K562 (cell line): ENCODE results near the gene HOXD12. TPM values are rescaled to one million over a fixed set of nuclear protein-coding genes. Genes with fewer than 3 reads are reported as not detected.

Experiments used
- AFF1 ChIP-seq, 2 experiments: fragments of 450-650 bp; IDR thresholded peaks; 2 replicates each; pipeline ENCODE4 v1.6.1; 2018; ENCODE audit warnings: mild to moderate bottlenecking in 2 of 2, low read depth in 1 of 2; ENCODE audit not compliant: partially characterized antibody in 2 of 2
- BRD4 ChIP-seq: fragments of 200-600 bp; sonication (generic); IDR thresholded peaks from 2 replicates; pipeline ENCODE4 v1.6.1; 2017; ENCODE audit warnings: inconsistent platforms
- CHD4 ChIP-seq: fragments of 200-600 bp; sonication (generic); IDR thresholded peaks from 3 replicates; pipeline ENCODE4 v1.6.1; 2012; ENCODE audit warnings: low read depth, mild to moderate bottlenecking, mixed read lengths, low read length, inconsistent platforms; ENCODE audit not compliant: insufficient read depth, insufficient replicate concordance, poor library complexity, severe bottlenecking
- NR2C1 ChIP-seq, 2 experiments: fragments of 450-650 bp; IDR thresholded peaks; 2 replicates each; pipeline ENCODE4 v1.6.1; 2017; ENCODE audit warnings: mild to moderate bottlenecking in 2 of 2, antibody characterized with exemption in 1 of 2, inconsistent platforms in 1 of 2, missing compliant biosample characterization in 1 of 2, missing genetic modification characterization in 1 of 2
- OTX1 ChIP-seq: fragments of 450-650 bp; formaldehyde crosslinking; IDR thresholded peaks from 2 replicates; pipeline ENCODE4 v1.4.0; 2022; ENCODE audit warnings: mild to moderate bottlenecking
- PHF21A ChIP-seq: fragments of 450-650 bp; IDR thresholded peaks from 2 replicates; pipeline ENCODE4 v1.6.1; 2017; ENCODE audit warnings: low read depth, borderline replicate concordance
- RBM25 ChIP-seq: fragments of 200-400 bp; formaldehyde crosslinking; IDR thresholded peaks from 2 replicates; pipeline ENCODE4 v1.6.1; 2018; ENCODE audit warnings: low read length, low read depth, moderate library complexity; ENCODE audit not compliant: severe bottlenecking
- TCF3 ChIP-seq: sonication (generic); formaldehyde crosslinking; IDR thresholded peaks from 2 replicates; pipeline ENCODE4 v1.4.0; 2020; ENCODE audit warnings: mild to moderate bottlenecking, missing genetic modification reagents
- TRIM28 ChIP-seq: fragments of 450-650 bp; IDR thresholded peaks from 2 replicates; pipeline ENCODE4 v1.6.1; 2017
- ZNF282 ChIP-seq: sonication (generic); formaldehyde crosslinking; IDR thresholded peaks from 2 replicates; pipeline ENCODE4 v1.8.1; 2023; ENCODE audit warnings: missing genetic modification reagents
- ZNF398 ChIP-seq: fragments of 250-450 bp; sonication (Bioruptor Pico); IDR thresholded peaks from 2 replicates; pipeline ENCODE4 v1.8.0; 2021; ENCODE audit warnings: moderate library complexity, mild to moderate bottlenecking, inconsistent platforms
- polyA plus RNA-seq, 8 experiments: library from polyadenylated mRNA; depleted of rRNA in 4 of 8; stranded (reverse) in 5 of 8; unstranded in 3 of 8; fragments of >200 nt; fragmentation: Nextera tagmentation in 2 of 8; fragmentation: Illumina TruSeq in 1 of 8; extraction: Ambion mirVana in 2 of 8; extraction: Trizol in 1 of 8; gene quantifications; 2 replicates each; pipeline versions ENCODE4 v1.2.1 to v1.2.3, GENCODE V29; 2011 to 2014; ENCODE audit warnings: inconsistent platforms in 1 of 8, missing spikeins in 1 of 8
- total RNA-seq, 7 experiments: library from RNA; depleted of rRNA in 6 of 7; stranded (reverse); fragments of >200 nt in 6 of 7; fragmentation: Illumina TruSeq in 2 of 7; extraction: Trizol in 2 of 7; gene quantifications; 2 replicates each; pipeline versions ENCODE4 v1.2.1 to v1.2.3, GENCODE V29; 2011 to 2021; ENCODE audit warnings: low replicate concordance in 1 of 7
- TF ChIP-seq, protein P1 (sequence below), 2 experiments: fragments of 450-650 bp; formaldehyde crosslinking in 1 of 2; IDR thresholded peaks; 2 replicates each; pipeline versions ENCODE4 v1.4.0 to v1.6.1; 2014 to 2020; ENCODE audit warnings: mild to moderate bottlenecking in 2 of 2, borderline replicate concordance in 1 of 2, low read depth in 1 of 2

HOXD12 gene
- total and polyA plus RNA-seq, 9 of the 15 experiments (the other 6 are each of a cell fraction or from before 2014, with no cell fraction given) = not detected

GRCh38 chr2:176140513-176141317 is 41.1 kb downstream of the HOXD12 start (continued):
- TF ChIP-seq, protein P1, sequence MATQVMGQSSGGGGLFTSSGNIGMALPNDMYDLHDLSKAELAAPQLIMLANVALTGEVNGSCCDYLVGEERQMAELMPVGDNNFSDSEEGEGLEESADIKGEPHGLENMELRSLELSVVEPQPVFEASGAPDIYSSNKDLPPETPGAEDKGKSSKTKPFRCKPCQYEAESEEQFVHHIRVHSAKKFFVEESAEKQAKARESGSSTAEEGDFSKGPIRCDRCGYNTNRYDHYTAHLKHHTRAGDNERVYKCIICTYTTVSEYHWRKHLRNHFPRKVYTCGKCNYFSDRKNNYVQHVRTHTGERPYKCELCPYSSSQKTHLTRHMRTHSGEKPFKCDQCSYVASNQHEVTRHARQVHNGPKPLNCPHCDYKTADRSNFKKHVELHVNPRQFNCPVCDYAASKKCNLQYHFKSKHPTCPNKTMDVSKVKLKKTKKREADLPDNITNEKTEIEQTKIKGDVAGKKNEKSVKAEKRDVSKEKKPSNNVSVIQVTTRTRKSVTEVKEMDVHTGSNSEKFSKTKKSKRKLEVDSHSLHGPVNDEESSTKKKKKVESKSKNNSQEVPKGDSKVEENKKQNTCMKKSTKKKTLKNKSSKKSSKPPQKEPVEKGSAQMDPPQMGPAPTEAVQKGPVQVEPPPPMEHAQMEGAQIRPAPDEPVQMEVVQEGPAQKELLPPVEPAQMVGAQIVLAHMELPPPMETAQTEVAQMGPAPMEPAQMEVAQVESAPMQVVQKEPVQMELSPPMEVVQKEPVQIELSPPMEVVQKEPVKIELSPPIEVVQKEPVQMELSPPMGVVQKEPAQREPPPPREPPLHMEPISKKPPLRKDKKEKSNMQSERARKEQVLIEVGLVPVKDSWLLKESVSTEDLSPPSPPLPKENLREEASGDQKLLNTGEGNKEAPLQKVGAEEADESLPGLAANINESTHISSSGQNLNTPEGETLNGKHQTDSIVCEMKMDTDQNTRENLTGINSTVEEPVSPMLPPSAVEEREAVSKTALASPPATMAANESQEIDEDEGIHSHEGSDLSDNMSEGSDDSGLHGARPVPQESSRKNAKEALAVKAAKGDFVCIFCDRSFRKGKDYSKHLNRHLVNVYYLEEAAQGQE (IDR thresholded peaks at IDR 0.05; ENCODE audit: borderline replicate concordance) = peak; percentile 91
- TF ChIP-seq, protein P1 (CRISPR knock-in tag; IDR thresholded peaks at IDR 0.05; ENCODE audit: low read depth) = no peak
- TF ChIP-seq NR2C1 (IDR thresholded peaks at IDR 0.05) (no peak), NR2C1 (tag; IDR thresholded peaks at IDR 0.05) (no peak), TRIM28 (no peak), ZNF398 (CRISPR knock-in tag) (no peak), TCF3 (CRISPR knock-in tag) (no peak), BRD4 (no peak), CHD4 (no peak), ZNF282 (CRISPR knock-in tag) (no peak), OTX1 (CRISPR knock-in tag) (no peak), RBM25 (no peak), PHF21A (peak; percentile 52; the same call in 1 of the 2 replicates), AFF1 (IDR thresholded peaks at IDR 0.05; ENCODE audit: low read depth in 1 of 2, partially characterized antibody in 2 of 2) (peak in 1 of 2 experiments; percentile 88)
